HepG2 (cell line): ENCODE measurements around the gene SIT1. TPM values are rescaled to one million over a fixed set of nuclear protein-coding genes. Genes with fewer than 3 reads are reported as not detected.
A peak's percentile ranks its signal among the peaks of the same experiment; 100 is the strongest.

Source experiments
- AGO2 ChIP-seq: fragments of 200-400 bp; formaldehyde crosslinking; optimal IDR thresholded peaks from 2 replicates; pipeline ENCODE3; 2017; ENCODE audit warnings: mild to moderate bottlenecking, low read depth, low read length, moderate library complexity
- ARNT2 ChIP-seq: sonication (generic); formaldehyde crosslinking; IDR thresholded peaks from 2 replicates; pipeline ENCODE4 v1.8.0; 2022; ENCODE audit warnings: mild to moderate bottlenecking, low read depth, missing genetic modification reagents, moderate library complexity
- BHLHE40 ChIP-seq: IDR thresholded peaks from 2 replicates; pipeline ENCODE4 v1.6.1; 2011; ENCODE audit warnings: low read length, improper control_type of control experiment
- CHD4 ChIP-seq: fragments of 200-600 bp; sonication (generic); IDR thresholded peaks from 2 replicates; pipeline ENCODE4 v1.7.0; 2017; ENCODE audit warnings: mild to moderate bottlenecking, low read length, borderline replicate concordance
- GABPA ChIP-seq, 2 experiments: IDR thresholded peaks; 2 replicates each; pipeline ENCODE4 v1.6.1; 2011 to 2016; ENCODE audit warnings: low read depth in 2 of 2, low read length in 1 of 2, missing biosample characterization in 1 of 2, missing genetic modification characterization in 1 of 2
- GLI4 ChIP-seq: sonication (generic); formaldehyde crosslinking; IDR thresholded peaks from 2 replicates; pipeline ENCODE4 v1.5.1; 2020; ENCODE audit warnings: missing genetic modification reagents, mild to moderate bottlenecking, moderate library complexity, borderline replicate concordance
- HOXA9 ChIP-seq: sonication (generic); formaldehyde crosslinking; IDR thresholded peaks from 2 replicates; pipeline ENCODE4 v1.8.1; 2022; ENCODE audit warnings: missing genetic modification reagents, mild to moderate bottlenecking, moderate library complexity, borderline replicate concordance
- IKZF4 ChIP-seq: sonication (generic); formaldehyde crosslinking; IDR thresholded peaks from 2 replicates; pipeline ENCODE4 v1.5.1; 2020; ENCODE audit warnings: borderline replicate concordance, mild to moderate bottlenecking, low read depth, missing genetic modification reagents; ENCODE audit errors: not compliant biosample characterization
- KDM1A ChIP-seq: IDR thresholded peaks from 2 replicates; pipeline ENCODE4 v1.6.1; 2016; ENCODE audit warnings: missing compliant biosample characterization
- MAFF ChIP-seq: IDR thresholded peaks from 2 replicates; pipeline ENCODE4 v1.6.1; 2011; ENCODE audit warnings: low read depth, low read length, improper control_type of control experiment
- MEIS2 ChIP-seq: sonication (generic); formaldehyde crosslinking; IDR thresholded peaks from 2 replicates; pipeline ENCODE4 v1.9.0; 2021; ENCODE audit warnings: mild to moderate bottlenecking, missing genetic modification reagents
- MNT ChIP-seq: fragments of 450-650 bp; IDR thresholded peaks from 2 replicates; pipeline ENCODE4 v1.6.1; 2016
- NAIF1 ChIP-seq: sonication (generic); formaldehyde crosslinking; IDR thresholded peaks from 2 replicates; pipeline ENCODE4 v1.5.0; 2020; ENCODE audit warnings: mild to moderate bottlenecking, missing genetic modification reagents, borderline replicate concordance
- NR2C2 ChIP-seq: sonication (generic); formaldehyde crosslinking; IDR thresholded peaks from 2 replicates; pipeline ENCODE4 v1.4.0; 2020; ENCODE audit warnings: missing genetic modification reagents, mild to moderate bottlenecking, moderate library complexity, borderline replicate concordance
- PHF8 ChIP-seq: sonication (generic); formaldehyde crosslinking; IDR thresholded peaks from 2 replicates; pipeline ENCODE4 v1.5.0; 2020; ENCODE audit warnings: missing genetic modification reagents
- ZBTB38 ChIP-seq: sonication (generic); formaldehyde crosslinking; IDR thresholded peaks from 2 replicates; pipeline ENCODE4 v1.5.1; 2020; ENCODE audit warnings: mild to moderate bottlenecking, missing genetic modification reagents
- ZNF17 ChIP-seq: sonication (generic); formaldehyde crosslinking; IDR thresholded peaks from 2 replicates; pipeline ENCODE4 v1.5.0; 2020; ENCODE audit warnings: mild to moderate bottlenecking, missing genetic modification reagents
- ZNF292 ChIP-seq: sonication (generic); formaldehyde crosslinking; IDR thresholded peaks from 2 replicates; pipeline ENCODE4 v1.8.1; 2022; ENCODE audit warnings: mild to moderate bottlenecking, low read depth, missing genetic modification reagents, borderline replicate concordance
- ZNF33B ChIP-seq: sonication (generic); formaldehyde crosslinking; IDR thresholded peaks from 2 replicates; pipeline ENCODE4 v1.5.1; 2020; ENCODE audit warnings: mild to moderate bottlenecking, missing genetic modification reagents
- ZNF546 ChIP-seq: sonication (generic); formaldehyde crosslinking; conservative IDR thresholded peaks from 2 replicates; pipeline ENCODE4 v1.8.1; 2023; ENCODE audit warnings: mild to moderate bottlenecking, missing genetic modification reagents
- ZNF660 ChIP-seq: sonication (generic); formaldehyde crosslinking; IDR thresholded peaks from 2 replicates; pipeline ENCODE4 v1.5.1; 2020; ENCODE audit warnings: mild to moderate bottlenecking, low read depth, missing genetic modification reagents, borderline replicate concordance
- ZNF746 ChIP-seq: sonication (generic); formaldehyde crosslinking; IDR thresholded peaks from 2 replicates; pipeline ENCODE4 v1.8.0; 2022; ENCODE audit warnings: mild to moderate bottlenecking, missing genetic modification reagents
- ZNF768 ChIP-seq: sonication (generic); formaldehyde crosslinking; IDR thresholded peaks from 2 replicates; pipeline ENCODE4 v1.4.0; 2020; ENCODE audit warnings: missing genetic modification reagents
- polyA plus RNA-seq, 8 experiments: library from polyadenylated mRNA; depleted of rRNA in 3 of 8; stranded (reverse) in 7 of 8; unstranded in 1 of 8; fragments of >200 nt; fragmentation: Illumina TruSeq in 4 of 8; extraction: Trizol in 4 of 8; gene quantifications; 2 replicates each; pipeline versions ENCODE4 v1.2.1 to v1.2.3, GENCODE V29; 2011 to 2016; ENCODE audit warnings: low read depth in 4 of 8, missing spikeins in 1 of 8, mixed read lengths in 1 of 8; ENCODE audit not compliant: insufficient read depth in 1 of 8
- total RNA-seq, 5 experiments: library from RNA; depleted of rRNA; stranded (reverse); fragments of >200 nt; fragmentation: Illumina TruSeq; extraction: Trizol; gene quantifications; 2 replicates each; pipeline ENCODE4 v1.2.3, GENCODE V29; 2016; ENCODE audit warnings: low read depth in 1 of 5
- TF ChIP-seq, protein P1 (sequence below): sonication (generic); formaldehyde crosslinking; IDR thresholded peaks from 2 replicates; pipeline ENCODE4 v1.5.1; 2020; ENCODE audit warnings: missing genetic modification reagents, mild to moderate bottlenecking, borderline replicate concordance
- TF ChIP-seq, protein P2 (sequence below): IDR thresholded peaks from 2 replicates; pipeline ENCODE4 v1.6.1; 2016; ENCODE audit warnings: mild to moderate bottlenecking, missing biosample characterization, missing genetic modification reagents

SIT1 gene
- total and polyA plus RNA-seq, 2 of the 13 experiments (the other 11 are each of a cell fraction or from before 2014, with no cell fraction given), result 0.09 to 6.7 TPM

DNA sequence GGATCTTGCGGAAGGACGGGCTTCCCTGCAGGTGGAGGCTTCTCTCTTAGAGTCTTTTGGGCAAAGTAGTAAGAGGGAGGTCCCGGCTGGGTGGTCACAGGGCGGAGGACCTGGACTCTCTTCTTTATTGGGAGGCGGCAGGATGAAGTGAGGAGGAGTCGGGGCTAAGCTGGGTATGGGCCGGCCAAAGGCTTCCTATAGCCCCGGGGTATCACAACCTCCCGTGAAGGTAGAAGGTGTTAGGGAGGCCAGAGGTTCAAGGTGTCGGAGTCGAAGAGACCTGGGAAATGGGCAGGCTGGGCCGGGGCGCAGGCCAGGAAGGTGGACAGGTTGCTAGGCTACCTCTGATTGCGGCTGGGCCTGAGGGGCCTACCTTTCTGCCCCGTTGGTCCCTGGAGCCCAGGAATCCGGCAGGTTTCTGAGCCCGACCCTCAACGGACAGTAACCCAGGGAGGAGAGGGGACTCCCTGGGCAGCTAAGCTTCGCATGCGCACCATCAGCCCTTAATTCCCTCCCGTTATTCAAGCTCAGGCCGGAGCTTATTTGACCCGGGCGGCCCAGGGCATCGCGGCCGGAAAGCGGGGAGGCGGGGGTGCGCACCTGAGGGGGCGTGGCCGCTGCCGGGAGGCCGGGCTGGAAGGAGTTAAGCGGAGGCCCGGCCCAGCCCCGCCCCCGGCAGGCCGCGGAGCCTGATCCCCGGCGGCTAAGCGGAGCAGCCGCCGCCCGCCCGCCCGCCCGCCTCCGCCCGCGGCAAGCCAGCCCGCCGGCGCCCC lies 46.0 kb downstream of the SIT1 start, which contains the start of gene TESK1 (continued):
- TF ChIP-seq KDM1A (CRISPR knock-in tag) (no peak), HOXA9 (CRISPR knock-in tag) (no peak), ZNF746 (CRISPR knock-in tag) (peak; percentile 40), ZBTB38 (CRISPR knock-in tag) (no peak), PHF8 (CRISPR knock-in tag) (peak; percentile 54), GABPA (IDR thresholded peaks at IDR 0.05; ENCODE audit: low read depth, low read length) (peak; percentile 24; the same call in 1 of the 2 replicates), GABPA (CRISPR knock-in tag; IDR thresholded peaks at IDR 0.05; ENCODE audit: low read depth) (peak; percentile 22; the same call in 1 of the 2 replicates), ZNF17 (CRISPR knock-in tag) (no peak), MNT (no peak), MEIS2 (CRISPR knock-in tag) (peak; percentile 77), ZNF660 (no peak), ZNF292 (no peak), NAIF1 (CRISPR knock-in tag) (no peak), AGO2 (no peak), MAFF (no peak), ZNF33B (CRISPR knock-in tag) (no peak), ZNF768 (CRISPR knock-in tag) (peak; percentile 11; the same call in 1 of the 2 replicates), IKZF4 (CRISPR knock-in tag) (no peak), ZNF546 (CRISPR knock-in tag) (peak; percentile 66; the same call in 1 of the 2 replicates), ARNT2 (CRISPR knock-in tag) (peak; percentile 19; the same call in 1 of the 2 replicates), GLI4 (no peak), NR2C2 (no peak), CHD4 (no peak), BHLHE40 (peak; percentile 47; the same call in 1 of the 2 replicates)
- TF ChIP-seq, protein P1, sequence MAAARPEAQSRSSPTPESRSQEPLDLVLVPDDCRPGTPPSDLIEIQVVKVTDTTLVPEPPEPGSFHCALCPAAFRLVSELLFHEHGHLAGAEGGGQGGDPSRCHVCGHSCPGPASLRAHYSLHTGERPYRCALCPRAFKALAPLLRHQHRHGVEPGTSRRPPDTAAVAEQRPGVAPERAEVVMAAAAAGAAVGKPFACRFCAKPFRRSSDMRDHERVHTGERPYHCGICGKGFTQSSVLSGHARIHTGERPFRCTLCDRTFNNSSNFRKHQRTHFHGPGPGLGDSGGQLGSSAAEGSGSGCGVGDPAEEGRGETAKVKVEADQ (CRISPR knock-in tag), result no peak
- TF ChIP-seq, protein P2, sequence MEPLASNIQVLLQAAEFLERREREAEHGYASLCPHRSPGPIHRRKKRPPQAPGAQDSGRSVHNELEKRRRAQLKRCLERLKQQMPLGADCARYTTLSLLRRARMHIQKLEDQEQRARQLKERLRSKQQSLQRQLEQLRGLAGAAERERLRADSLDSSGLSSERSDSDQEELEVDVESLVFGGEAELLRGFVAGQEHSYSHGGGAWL (CRISPR knock-in tag), result no peak
